ENCODE data around the gene ANO2.

DNA sequence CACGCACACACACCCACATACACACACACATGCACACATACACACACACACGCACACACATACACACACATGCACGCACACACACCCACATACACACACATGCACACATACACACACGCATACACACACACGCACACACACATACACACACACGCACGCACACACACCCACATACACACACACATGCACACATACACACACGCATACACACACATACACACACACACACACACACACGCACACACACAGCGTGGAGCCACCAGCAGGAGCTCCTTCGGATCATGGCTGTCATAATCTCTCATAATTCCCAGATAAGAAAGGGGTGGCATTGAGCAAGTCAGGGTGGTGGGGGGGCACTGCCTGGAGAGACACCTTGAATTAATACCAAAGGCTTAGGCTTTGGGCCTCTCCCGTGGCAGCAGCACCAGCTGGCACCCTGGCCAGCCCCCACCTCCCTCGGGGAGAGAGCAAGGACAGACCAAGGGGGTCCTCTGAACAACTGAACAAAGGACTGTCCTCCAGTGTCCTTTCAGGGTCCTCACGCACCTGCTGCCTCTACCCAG is 21.9 kb downstream of the ANO2 start:
- TF ChIP-seq, protein P1, sequence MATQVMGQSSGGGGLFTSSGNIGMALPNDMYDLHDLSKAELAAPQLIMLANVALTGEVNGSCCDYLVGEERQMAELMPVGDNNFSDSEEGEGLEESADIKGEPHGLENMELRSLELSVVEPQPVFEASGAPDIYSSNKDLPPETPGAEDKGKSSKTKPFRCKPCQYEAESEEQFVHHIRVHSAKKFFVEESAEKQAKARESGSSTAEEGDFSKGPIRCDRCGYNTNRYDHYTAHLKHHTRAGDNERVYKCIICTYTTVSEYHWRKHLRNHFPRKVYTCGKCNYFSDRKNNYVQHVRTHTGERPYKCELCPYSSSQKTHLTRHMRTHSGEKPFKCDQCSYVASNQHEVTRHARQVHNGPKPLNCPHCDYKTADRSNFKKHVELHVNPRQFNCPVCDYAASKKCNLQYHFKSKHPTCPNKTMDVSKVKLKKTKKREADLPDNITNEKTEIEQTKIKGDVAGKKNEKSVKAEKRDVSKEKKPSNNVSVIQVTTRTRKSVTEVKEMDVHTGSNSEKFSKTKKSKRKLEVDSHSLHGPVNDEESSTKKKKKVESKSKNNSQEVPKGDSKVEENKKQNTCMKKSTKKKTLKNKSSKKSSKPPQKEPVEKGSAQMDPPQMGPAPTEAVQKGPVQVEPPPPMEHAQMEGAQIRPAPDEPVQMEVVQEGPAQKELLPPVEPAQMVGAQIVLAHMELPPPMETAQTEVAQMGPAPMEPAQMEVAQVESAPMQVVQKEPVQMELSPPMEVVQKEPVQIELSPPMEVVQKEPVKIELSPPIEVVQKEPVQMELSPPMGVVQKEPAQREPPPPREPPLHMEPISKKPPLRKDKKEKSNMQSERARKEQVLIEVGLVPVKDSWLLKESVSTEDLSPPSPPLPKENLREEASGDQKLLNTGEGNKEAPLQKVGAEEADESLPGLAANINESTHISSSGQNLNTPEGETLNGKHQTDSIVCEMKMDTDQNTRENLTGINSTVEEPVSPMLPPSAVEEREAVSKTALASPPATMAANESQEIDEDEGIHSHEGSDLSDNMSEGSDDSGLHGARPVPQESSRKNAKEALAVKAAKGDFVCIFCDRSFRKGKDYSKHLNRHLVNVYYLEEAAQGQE (IDR thresholded peaks at IDR 0.05; ENCODE audit: low read depth) = no peak
- TF ChIP-seq EP300 (IDR thresholded peaks at IDR 0.05; ENCODE audit: borderline replicate concordance) (no peak), TAF1 (IDR thresholded peaks at IDR 0.05; ENCODE audit: low read depth) (no peak), EGR1 (IDR thresholded peaks at IDR 0.05) (no peak), FOXM1 (IDR thresholded peaks at IDR 0.05; ENCODE audit: borderline replicate concordance, low read depth) (no peak), RAD21 (IDR thresholded peaks at IDR 0.05; ENCODE audit: low read depth) (no peak), TCF12 (IDR thresholded peaks at IDR 0.05; ENCODE audit: low read depth) (no peak)
- TF ChIP-seq, protein P2, sequence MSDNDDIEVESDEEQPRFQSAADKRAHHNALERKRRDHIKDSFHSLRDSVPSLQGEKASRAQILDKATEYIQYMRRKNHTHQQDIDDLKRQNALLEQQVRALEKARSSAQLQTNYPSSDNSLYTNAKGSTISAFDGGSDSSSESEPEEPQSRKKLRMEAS (IDR thresholded peaks at IDR 0.05) = no peak
